ENCODE measurements around the gene GABRP.

GRCh38 chr5:170854566-170854965, 71.0 kb downstream of the GABRP start:
- TF ChIP-seq CTCF (conservative IDR thresholded peaks at IDR 0.05; ENCODE audit: low read length) (no peak), EZH2phosphoT487 (IDR thresholded peaks at IDR 0.05; ENCODE audit: borderline replicate concordance) (no peak)

Measured in Loucy (cell line).